Measurements from ENCODE around the gene WHRN. TPM values are rescaled to one million over a fixed set of nuclear protein-coding genes. Genes with fewer than 3 reads are reported as not detected.

The WHRN gene
- total and polyA plus RNA-seq, 2 experiments from 2014 or later = 8.3 to 8.9 TPM

DNA sequence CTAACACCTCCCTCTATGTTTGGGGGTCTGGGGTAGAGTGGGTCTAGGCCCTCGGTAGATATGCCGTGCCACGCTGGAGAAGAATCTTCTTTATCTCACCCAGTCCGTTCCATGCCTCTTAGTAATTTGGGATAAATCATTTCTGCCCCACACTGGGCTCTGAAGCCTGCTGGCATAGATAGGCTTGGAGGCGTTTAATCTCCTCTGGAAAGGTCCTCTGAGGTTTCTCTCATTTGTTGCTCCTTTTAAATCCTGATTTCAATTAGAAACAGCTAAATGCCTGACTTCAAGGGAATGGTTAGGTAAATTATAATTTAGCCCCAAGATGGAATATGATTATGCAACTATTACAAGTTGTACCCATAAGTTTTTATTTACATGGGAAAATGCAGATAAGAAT lies 59.7 kb downstream of the WHRN start (continued):
- TF ChIP-seq, protein P1, sequence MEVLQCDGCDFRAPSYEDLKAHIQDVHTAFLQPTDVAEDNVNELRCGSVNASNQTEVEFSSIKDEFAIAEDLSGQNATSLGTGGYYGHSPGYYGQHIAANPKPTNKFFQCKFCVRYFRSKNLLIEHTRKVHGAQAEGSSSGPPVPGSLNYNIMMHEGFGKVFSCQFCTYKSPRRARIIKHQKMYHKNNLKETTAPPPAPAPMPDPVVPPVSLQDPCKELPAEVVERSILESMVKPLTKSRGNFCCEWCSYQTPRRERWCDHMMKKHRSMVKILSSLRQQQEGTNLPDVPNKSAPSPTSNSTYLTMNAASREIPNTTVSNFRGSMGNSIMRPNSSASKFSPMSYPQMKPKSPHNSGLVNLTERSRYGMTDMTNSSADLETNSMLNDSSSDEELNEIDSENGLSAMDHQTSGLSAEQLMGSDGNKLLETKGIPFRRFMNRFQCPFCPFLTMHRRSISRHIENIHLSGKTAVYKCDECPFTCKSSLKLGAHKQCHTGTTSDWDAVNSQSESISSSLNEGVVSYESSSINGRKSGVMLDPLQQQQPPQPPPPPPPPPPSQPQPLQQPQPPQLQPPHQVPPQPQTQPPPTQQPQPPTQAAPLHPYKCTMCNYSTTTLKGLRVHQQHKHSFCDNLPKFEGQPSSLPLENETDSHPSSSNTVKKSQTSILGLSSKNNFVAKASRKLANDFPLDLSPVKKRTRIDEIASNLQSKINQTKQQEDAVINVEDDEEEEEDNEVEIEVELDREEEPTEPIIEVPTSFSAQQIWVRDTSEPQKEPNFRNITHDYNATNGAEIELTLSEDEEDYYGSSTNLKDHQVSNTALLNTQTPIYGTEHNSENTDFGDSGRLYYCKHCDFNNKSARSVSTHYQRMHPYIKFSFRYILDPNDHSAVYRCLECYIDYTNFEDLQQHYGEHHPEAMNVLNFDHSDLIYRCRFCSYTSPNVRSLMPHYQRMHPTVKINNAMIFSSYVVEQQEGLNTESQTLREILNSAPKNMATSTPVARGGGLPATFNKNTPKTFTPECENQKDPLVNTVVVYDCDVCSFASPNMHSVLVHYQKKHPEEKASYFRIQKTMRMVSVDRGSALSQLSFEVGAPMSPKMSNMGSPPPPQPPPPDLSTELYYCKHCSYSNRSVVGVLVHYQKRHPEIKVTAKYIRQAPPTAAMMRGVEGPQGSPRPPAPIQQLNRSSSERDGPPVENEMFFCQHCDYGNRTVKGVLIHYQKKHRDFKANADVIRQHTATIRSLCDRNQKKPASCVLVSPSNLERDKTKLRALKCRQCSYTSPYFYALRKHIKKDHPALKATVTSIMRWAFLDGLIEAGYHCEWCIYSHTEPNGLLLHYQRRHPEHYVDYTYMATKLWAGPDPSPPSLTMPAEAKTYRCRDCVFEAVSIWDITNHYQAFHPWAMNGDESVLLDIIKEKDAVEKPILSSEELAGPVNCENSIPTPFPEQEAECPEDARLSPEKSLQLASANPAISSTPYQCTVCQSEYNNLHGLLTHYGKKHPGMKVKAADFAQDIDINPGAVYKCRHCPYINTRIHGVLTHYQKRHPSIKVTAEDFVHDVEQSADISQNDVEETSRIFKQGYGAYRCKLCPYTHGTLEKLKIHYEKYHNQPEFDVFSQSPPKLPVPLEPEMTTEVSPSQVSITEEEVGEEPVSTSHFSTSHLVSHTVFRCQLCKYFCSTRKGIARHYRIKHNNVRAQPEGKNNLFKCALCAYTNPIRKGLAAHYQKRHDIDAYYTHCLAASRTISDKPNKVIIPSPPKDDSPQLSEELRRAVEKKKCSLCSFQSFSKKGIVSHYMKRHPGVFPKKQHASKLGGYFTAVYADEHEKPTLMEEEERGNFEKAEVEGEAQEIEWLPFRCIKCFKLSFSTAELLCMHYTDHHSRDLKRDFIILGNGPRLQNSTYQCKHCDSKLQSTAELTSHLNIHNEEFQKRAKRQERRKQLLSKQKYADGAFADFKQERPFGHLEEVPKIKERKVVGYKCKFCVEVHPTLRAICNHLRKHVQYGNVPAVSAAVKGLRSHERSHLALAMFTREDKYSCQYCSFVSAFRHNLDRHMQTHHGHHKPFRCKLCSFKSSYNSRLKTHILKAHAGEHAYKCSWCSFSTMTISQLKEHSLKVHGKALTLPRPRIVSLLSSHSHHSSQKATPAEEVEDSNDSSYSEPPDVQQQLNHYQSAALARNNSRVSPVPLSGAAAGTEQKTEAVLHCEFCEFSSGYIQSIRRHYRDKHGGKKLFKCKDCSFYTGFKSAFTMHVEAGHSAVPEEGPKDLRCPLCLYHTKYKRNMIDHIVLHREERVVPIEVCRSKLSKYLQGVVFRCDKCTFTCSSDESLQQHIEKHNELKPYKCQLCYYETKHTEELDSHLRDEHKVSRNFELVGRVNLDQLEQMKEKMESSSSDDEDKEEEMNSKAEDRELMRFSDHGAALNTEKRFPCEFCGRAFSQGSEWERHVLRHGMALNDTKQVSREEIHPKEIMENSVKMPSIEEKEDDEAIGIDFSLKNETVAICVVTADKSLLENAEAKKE (CRISPR knock-in tag; IDR thresholded peaks at IDR 0.05) = no peak
- no peak for TF ChIP-seq EZH2phosphoT487 (IDR thresholded peaks at IDR 0.05; ENCODE audit: unreplicated experiment)
- no peak for TF ChIP-seq ZNF331 (CRISPR knock-in tag; IDR thresholded peaks at IDR 0.05; ENCODE audit: low read depth)
- TF ChIP-seq NANOG (IDR thresholded peaks at IDR 0.05; ENCODE audit: borderline replicate concordance) = no peak
- TF ChIP-seq, protein P2, sequence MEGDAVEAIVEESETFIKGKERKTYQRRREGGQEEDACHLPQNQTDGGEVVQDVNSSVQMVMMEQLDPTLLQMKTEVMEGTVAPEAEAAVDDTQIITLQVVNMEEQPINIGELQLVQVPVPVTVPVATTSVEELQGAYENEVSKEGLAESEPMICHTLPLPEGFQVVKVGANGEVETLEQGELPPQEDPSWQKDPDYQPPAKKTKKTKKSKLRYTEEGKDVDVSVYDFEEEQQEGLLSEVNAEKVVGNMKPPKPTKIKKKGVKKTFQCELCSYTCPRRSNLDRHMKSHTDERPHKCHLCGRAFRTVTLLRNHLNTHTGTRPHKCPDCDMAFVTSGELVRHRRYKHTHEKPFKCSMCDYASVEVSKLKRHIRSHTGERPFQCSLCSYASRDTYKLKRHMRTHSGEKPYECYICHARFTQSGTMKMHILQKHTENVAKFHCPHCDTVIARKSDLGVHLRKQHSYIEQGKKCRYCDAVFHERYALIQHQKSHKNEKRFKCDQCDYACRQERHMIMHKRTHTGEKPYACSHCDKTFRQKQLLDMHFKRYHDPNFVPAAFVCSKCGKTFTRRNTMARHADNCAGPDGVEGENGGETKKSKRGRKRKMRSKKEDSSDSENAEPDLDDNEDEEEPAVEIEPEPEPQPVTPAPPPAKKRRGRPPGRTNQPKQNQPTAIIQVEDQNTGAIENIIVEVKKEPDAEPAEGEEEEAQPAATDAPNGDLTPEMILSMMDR (conservative IDR thresholded peaks at IDR 0.05; ENCODE audit: low read depth in 2 of 2) = no peak

DNA sequence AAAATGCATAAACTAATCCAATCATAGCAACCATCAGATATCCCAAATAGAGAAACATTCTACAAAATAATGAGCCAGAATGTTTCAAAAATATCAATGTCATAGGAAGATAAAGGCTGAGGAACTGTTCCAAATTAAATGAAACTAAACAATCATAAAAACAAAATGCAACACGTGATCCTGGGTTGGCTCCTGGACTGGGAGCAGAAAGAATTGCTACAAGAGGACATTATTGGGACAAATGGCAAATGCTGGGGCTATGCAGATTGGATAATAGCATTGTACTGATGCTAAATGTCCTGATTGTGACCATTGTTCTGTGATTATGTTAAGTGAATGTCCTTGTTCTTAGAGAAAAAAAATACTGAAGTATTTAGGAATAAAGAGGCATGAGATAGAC lies 63.3 kb downstream of the WHRN start:
- peaks cover 2% of the 10 kb centered on the region; the same call in 2 of the 3 replicates for H3K4me1 Mint-ChIP-seq
- H3K27me3 Mint-ChIP-seq (ENCODE audit: insufficient read depth, low read depth, poor library complexity) = no peaks in the 10 kb centered on the region
- no peaks in the 10 kb centered on the region for H3K36me3 Mint-ChIP-seq (ENCODE audit: low read depth)
- H3K79me2 ChIP-seq (replicated peaks; ENCODE audit: insufficient read depth) = no peaks in the 10 kb centered on the region
- no peak overlapping the region for H3K4me3 ChIP-seq
- H3K27me3 ChIP-seq (ENCODE audit: insufficient read depth) = no peaks in the 10 kb centered on the region
- no peak overlapping the region for H3K27ac ChIP-seq (ENCODE audit: low read depth)
- no peak overlapping the region for H3K27ac Mint-ChIP-seq
- no peaks in the 10 kb centered on the region for H3K4me1 ChIP-seq (ENCODE audit: insufficient read depth)
- no peaks in the 10 kb centered on the region for H3F3A ChIP-seq (replicated peaks; ENCODE audit: low read depth)
- no peak for DNase-seq (ENCODE audit: low spot score)
- H2AFZ ChIP-seq = no peak overlapping the region
- H3K9me2 ChIP-seq (ENCODE audit: insufficient read depth) = no peaks in the 10 kb centered on the region
- no peaks in the 10 kb centered on the region for H3K9me3 Mint-ChIP-seq
- H3K36me3 ChIP-seq (ENCODE audit: insufficient read depth) = no peaks in the 10 kb centered on the region
- no peaks in the 10 kb centered on the region for H4K20me1 ChIP-seq (replicated peaks; ENCODE audit: insufficient read depth)
- ATAC-seq = no peak
- H3K4me2 ChIP-seq = no peak overlapping the region
- no peak overlapping the region for H3K4me3 Mint-ChIP-seq
- no peak for TF ChIP-seq STAT1 (IDR thresholded peaks at IDR 0.05; ENCODE audit: unreplicated experiment)
- TF ChIP-seq, protein P1 (CRISPR knock-in tag; IDR thresholded peaks at IDR 0.05) = no peak
- no peak for TF ChIP-seq EZH2phosphoT487 (IDR thresholded peaks at IDR 0.05; ENCODE audit: unreplicated experiment)
- TF ChIP-seq EZH2 (IDR thresholded peaks at IDR 0.05; ENCODE audit: low read depth, unreplicated experiment) = no peak
- TF ChIP-seq ZNF331 (CRISPR knock-in tag; IDR thresholded peaks at IDR 0.05; ENCODE audit: low read depth) = no peak

All from GM23338 (cell line).